ENCODE results near the gene ZNF891. TPM values are rescaled to one million over a fixed set of nuclear protein-coding genes. Genes with fewer than 3 reads are reported as not detected.

Gene ZNF891
- total RNA-seq, 1 donor: 0.86 TPM

DNA sequence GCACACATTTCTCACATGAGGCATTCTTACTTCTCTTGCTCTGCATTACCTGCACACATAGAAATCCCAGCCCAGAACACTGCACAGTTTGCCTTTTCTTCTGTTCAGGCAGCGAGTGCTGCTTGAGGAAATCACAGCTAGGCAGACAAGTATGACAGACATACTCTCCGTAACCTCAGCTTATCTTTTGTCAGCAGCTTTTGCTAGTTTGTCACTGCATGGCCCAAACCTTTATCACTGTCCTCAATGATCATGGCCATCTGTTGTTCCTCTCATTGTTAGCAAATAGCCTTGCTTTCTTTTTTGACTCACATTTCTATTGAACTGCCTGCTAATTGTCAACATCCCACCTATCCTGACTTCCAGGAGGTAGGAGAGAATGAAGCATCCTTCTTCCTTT is 5.7 kb upstream of the ZNF891 start:
- no peak for DNase-seq (ENCODE audit: low read depth)
- TF ChIP-seq, protein P1, sequence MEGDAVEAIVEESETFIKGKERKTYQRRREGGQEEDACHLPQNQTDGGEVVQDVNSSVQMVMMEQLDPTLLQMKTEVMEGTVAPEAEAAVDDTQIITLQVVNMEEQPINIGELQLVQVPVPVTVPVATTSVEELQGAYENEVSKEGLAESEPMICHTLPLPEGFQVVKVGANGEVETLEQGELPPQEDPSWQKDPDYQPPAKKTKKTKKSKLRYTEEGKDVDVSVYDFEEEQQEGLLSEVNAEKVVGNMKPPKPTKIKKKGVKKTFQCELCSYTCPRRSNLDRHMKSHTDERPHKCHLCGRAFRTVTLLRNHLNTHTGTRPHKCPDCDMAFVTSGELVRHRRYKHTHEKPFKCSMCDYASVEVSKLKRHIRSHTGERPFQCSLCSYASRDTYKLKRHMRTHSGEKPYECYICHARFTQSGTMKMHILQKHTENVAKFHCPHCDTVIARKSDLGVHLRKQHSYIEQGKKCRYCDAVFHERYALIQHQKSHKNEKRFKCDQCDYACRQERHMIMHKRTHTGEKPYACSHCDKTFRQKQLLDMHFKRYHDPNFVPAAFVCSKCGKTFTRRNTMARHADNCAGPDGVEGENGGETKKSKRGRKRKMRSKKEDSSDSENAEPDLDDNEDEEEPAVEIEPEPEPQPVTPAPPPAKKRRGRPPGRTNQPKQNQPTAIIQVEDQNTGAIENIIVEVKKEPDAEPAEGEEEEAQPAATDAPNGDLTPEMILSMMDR (IDR thresholded peaks at IDR 0.05; ENCODE audit: insufficient read depth, low read depth, low read length): no peak
- H3K4me3 ChIP-seq (ENCODE audit: low read depth, low read length): no peak overlapping the region

DNA sequence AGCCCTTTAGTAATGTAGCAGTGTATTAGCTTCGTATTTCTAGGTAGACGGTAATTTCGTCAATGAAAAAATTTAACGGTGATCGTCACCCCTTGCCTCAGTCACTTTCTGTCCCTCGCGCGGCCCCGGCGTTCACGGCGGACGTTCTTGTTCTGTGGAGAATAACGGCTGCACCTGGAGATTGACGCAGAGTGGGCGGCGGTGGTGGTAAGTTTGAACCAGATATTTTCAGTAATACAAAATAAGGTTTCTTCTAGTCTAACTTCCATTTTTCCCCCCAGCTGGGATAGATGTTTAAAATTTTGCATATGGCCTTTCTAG is 694 bp upstream of the ZNF891 start:
- DNase-seq (ENCODE audit: low read depth): no peak
- H3K4me3 ChIP-seq (ENCODE audit: low read depth, low read length): peak overlapping the region; percentile 92
- TF ChIP-seq, protein P1 (IDR thresholded peaks at IDR 0.05; ENCODE audit: insufficient read depth, low read depth, low read length): no peak

DNA sequence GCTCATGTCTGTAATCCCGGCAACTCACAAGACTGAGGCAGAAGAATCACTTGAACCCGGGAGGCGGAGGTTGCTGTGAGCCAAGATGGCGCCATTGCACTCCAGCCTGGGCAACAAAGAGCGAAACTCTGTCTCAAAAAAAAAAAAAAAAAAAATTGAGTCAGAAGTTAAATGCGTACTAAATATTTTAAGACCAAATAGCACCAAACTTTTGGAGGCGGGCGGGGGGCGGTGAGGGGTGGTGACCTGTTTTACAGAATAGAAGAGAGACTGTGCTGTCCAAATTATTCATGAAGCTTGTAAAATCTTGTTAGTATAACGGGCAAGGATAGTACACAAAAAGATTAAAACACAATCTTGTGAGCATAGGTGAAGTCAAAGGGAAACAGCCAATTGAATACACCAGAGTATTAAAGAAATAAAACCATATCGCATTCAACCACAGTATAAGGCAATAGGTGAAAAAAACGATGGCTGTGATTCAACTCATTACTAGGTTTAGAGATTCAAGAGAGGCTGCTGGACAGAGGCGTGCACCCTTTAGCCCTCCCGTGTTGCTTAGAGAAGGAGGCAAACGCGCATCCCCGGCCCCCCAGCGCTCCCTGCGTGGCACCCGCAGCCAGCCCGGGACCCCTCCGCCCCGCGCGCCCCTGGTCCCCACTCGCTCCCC is 571 bp downstream of the ZNF891 start:
- peak; percentile 55 for DNase-seq (ENCODE audit: low read depth)
- H3K4me3 ChIP-seq (ENCODE audit: low read depth, low read length): peak overlapping the region; percentile 92
- TF ChIP-seq, protein P1 (IDR thresholded peaks at IDR 0.05; ENCODE audit: insufficient read depth, low read depth, low read length): no peak

DNA sequence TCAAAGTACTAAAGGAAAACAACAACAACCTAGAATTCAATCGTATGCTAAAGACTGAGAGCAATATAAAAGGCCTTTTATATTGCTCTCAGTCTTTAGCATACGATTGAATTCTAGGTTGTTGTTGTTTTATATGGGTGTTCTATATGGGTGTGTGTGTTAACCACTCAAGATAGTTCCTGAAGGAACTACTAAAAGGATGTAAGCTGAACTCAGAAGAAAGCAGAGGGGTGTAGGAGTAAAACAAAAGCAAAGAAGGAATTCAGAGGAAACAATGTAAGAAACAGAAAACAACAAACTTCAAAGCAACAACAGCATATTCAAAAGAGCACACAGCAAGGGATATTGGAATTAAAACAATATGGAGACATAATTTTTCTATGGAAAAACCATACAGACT is 5.4 kb downstream of the ZNF891 start:
- TF ChIP-seq, protein P1 (IDR thresholded peaks at IDR 0.05; ENCODE audit: insufficient read depth, low read depth, low read length): no peak
- DNase-seq (ENCODE audit: low read depth): no peak

DNA sequence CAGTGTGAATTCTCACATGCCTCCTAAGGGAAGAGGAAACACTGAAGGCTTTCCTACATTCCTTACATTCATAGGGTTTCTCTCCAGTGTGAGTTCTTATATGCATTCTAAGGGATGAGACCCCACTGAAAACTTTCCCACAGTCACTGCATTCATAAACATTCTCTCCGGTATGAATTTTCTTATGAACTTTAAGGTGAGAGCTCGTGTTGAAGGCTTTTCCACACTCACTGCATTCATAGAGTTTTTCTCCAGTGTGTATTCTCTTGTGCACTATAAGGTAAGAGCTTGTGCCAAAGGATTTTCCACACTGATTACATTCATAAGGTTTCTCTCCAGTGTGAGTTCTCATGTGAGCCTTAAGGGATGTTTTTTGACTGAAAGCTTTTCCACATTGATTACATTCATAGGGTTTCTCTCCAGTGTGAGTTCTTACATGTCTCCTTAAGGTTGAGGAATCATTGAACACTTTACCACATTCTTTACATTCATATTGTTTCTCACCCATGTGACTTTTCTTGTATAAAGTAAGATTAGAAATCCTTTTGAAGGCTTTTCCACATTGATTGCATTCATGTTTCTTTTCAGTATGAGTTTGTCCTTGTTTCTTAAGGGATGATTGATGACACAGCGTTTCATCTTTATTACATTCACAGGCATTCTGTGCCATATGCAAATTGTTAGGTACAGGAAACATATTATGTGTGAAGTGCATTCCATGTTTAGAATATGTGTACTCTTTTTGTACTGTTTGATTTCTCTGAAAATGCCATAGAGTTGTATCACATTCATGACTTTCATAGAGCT is 9.5 kb downstream of the ZNF891 start:
- no peak for DNase-seq (ENCODE audit: low read depth)
- TF ChIP-seq, protein P1 (IDR thresholded peaks at IDR 0.05; ENCODE audit: insufficient read depth, low read depth, low read length): no peak
- H3K4me3 ChIP-seq (ENCODE audit: low read depth, low read length): no peak overlapping the region

More for the DNA sequence above, 5.4 kb downstream of the ZNF891 start:
- H3K4me3 ChIP-seq (ENCODE audit: low read depth, low read length): no peak overlapping the region

DNA sequence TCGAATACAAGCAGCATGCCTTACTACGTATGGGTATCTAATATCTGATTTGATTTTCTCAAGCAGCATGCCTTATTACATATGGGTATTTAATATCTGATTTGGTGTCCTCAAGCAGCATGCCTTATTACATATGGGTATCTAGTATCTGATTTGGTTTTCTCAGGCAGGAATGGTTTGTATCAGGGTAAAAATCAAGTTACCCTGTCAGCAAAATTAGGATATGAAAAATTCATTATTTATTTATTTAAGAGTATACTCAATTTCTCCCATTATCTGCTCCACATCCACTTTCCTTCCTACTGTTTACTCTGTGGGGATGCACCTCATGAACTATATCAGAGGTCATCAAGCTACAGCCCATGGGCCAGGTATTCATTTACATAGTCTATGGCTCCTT is 21.9 kb downstream of the ZNF891 start:
- no peak overlapping the region for H3K4me3 ChIP-seq (ENCODE audit: low read depth, low read length)
- DNase-seq (ENCODE audit: low read depth): no peak
- TF ChIP-seq, protein P1 (IDR thresholded peaks at IDR 0.05; ENCODE audit: insufficient read depth, low read depth, low read length): no peak

Measured in fibroblast of villous mesenchyme (primary cell).